H9 (cell line): ENCODE results near the gene ADA. TPM values are rescaled to one million over a fixed set of nuclear protein-coding genes. Genes with fewer than 3 reads are reported as not detected.

Experiments used
- DNase-seq: peaks from one replicate; pipeline ENCODE4 v3.0.0-alpha.2; 2017
- H2AFZ ChIP-seq: one replicate; pipeline ENCODE4 v1.6.1; 2013; ENCODE audit warnings: mild to moderate bottlenecking, low read length, control low read depth, moderate library complexity
- H2AK5ac ChIP-seq: 2 replicates; pipeline ENCODE4 v1.6.1; 2013; ENCODE audit warnings: low read length, control low read depth, mixed read lengths; ENCODE audit not compliant: insufficient read length
- H2BK120ac ChIP-seq: one replicate; pipeline ENCODE4 v1.6.1; 2013; ENCODE audit warnings: low read depth, mild to moderate bottlenecking, low read length, control low read depth, inconsistent platforms; ENCODE audit not compliant: poor library complexity, severe bottlenecking
- H2BK12ac ChIP-seq: 2 replicates; pipeline ENCODE4 v1.6.1; 2013; ENCODE audit warnings: low read length, control low read depth, mixed read lengths, low read depth; ENCODE audit not compliant: insufficient read length
- H2BK15ac ChIP-seq: 2 replicates; pipeline ENCODE4 v1.6.1; 2013; ENCODE audit warnings: low read depth, low read length, control low read depth
- H2BK20ac ChIP-seq: one replicate; pipeline ENCODE4 v1.6.1; 2013; ENCODE audit warnings: low read depth, mild to moderate bottlenecking, low read length, control low read depth, inconsistent platforms; ENCODE audit not compliant: poor library complexity, severe bottlenecking
- H2BK5ac ChIP-seq: 2 replicates; pipeline ENCODE4 v1.6.1; 2013; ENCODE audit warnings: low read length, control low read depth, mixed read lengths; ENCODE audit not compliant: insufficient read length
- H3K14ac ChIP-seq: 2 replicates; pipeline ENCODE4 v1.6.1; 2013; ENCODE audit warnings: low read length, control low read depth; ENCODE audit not compliant: insufficient read depth
- H3K18ac ChIP-seq: 2 replicates; pipeline ENCODE4 v1.6.1; 2013; ENCODE audit warnings: low read depth, mild to moderate bottlenecking, mixed read lengths, low read length, control low read depth; ENCODE audit not compliant: insufficient read length
- H3K23ac ChIP-seq: 2 replicates; pipeline ENCODE4 v1.6.1; 2013; ENCODE audit warnings: low read length, control low read depth, mixed read lengths, low read depth; ENCODE audit not compliant: insufficient read length
- H3K23me2 ChIP-seq: 2 replicates; pipeline ENCODE4 v1.6.1; 2013; ENCODE audit warnings: low read depth, mild to moderate bottlenecking, mixed read lengths, low read length, control low read depth; ENCODE audit not compliant: insufficient read length, poor library complexity, severe bottlenecking
- H3K27ac ChIP-seq: 2 replicates; pipeline ENCODE4 v1.5.1; 2013; ENCODE audit warnings: low read length, control low read depth, mixed read lengths, low read depth; ENCODE audit not compliant: insufficient read length
- H3K27me3 ChIP-seq: 2 replicates; pipeline ENCODE4 v1.6.1; 2013; ENCODE audit warnings: low read length, control low read depth, inconsistent platforms; ENCODE audit not compliant: insufficient read depth
- H3K4ac ChIP-seq: 2 replicates; pipeline ENCODE4 v1.6.1; 2013; ENCODE audit warnings: low read depth, mild to moderate bottlenecking, control low read depth, inconsistent platforms, low read length, moderate library complexity
- H3K4me1 ChIP-seq: 2 replicates; pipeline ENCODE4 v1.6.1; 2013; ENCODE audit warnings: low read length, control low read depth, inconsistent platforms; ENCODE audit not compliant: insufficient read depth
- H3K4me2 ChIP-seq: 2 replicates; pipeline ENCODE4 v1.6.1; 2013; ENCODE audit warnings: low read length, control low read depth, mixed read lengths; ENCODE audit not compliant: insufficient read length, insufficient read depth
- H3K56ac ChIP-seq: 2 replicates; pipeline ENCODE4 v1.6.1; 2013; ENCODE audit warnings: low read depth, mild to moderate bottlenecking, mixed read lengths, low read length, control low read depth; ENCODE audit not compliant: insufficient read length
- H3K79me1 ChIP-seq: 2 replicates; pipeline ENCODE4 v1.6.1; 2013; ENCODE audit warnings: low read depth, mild to moderate bottlenecking, moderate library complexity, low read length, control low read depth, inconsistent platforms; ENCODE audit not compliant: insufficient read depth, poor library complexity, severe bottlenecking
- H3K79me2 ChIP-seq: 2 replicates; pipeline ENCODE4 v1.6.1; 2013; ENCODE audit warnings: low read length, control low read depth, inconsistent platforms; ENCODE audit not compliant: insufficient read depth
- H3K9ac ChIP-seq: 2 replicates; pipeline ENCODE4 v1.6.1; 2013; ENCODE audit warnings: low read length, control low read depth, mixed read lengths; ENCODE audit not compliant: insufficient read length; ENCODE audit errors: extremely low read depth
- H3K9me3 ChIP-seq: one replicate; pipeline ENCODE4 v1.6.1; 2013; ENCODE audit warnings: low read depth, low read length, inconsistent platforms; ENCODE audit not compliant: control insufficient read depth
- H3T11ph ChIP-seq: one replicate; pipeline ENCODE4 v1.6.1; 2013; ENCODE audit warnings: mild to moderate bottlenecking, low read length, control low read depth, inconsistent platforms
- H4K20me1 ChIP-seq: one replicate; pipeline ENCODE4 v1.6.1; 2013; ENCODE audit not compliant: control insufficient read depth, insufficient read length, insufficient read depth
- H4K5ac ChIP-seq: 2 replicates; pipeline ENCODE4 v1.6.1; 2013; ENCODE audit warnings: low read depth, mild to moderate bottlenecking, mixed read lengths, low read length, control low read depth; ENCODE audit not compliant: insufficient read length
- H4K8ac ChIP-seq: replicated peaks from 2 replicates; pipeline ENCODE4 v1.6.1; 2013; ENCODE audit warnings: low read length, control low read depth, mixed read lengths, low read depth; ENCODE audit not compliant: insufficient read length
- H4K91ac ChIP-seq: 2 replicates; pipeline ENCODE4 v1.6.1; 2013; ENCODE audit warnings: low read depth, mild to moderate bottlenecking, moderate library complexity, mixed read lengths, low read length, control low read depth; ENCODE audit not compliant: insufficient read length
- H3K27ac Mint-ChIP-seq, 3 experiments: 2 replicates in 2 of 3; 3 replicates in 1 of 3; pipeline ENCODE4 v1.8.0; 2020 to 2021; ENCODE audit warnings: mixed read lengths in 3 of 3, mild to moderate bottlenecking in 1 of 3, moderate library complexity in 1 of 3
- H3K27me3 Mint-ChIP-seq: 2 replicates; pipeline ENCODE4 v1.8.0; 2021; ENCODE audit warnings: low read depth, mild to moderate bottlenecking, moderate library complexity, mixed read lengths
- H3K36me3 Mint-ChIP-seq, 3 experiments: 2 replicates in 2 of 3; 3 replicates in 1 of 3; pipeline ENCODE4 v1.8.0; 2020 to 2021; ENCODE audit warnings: low read depth in 3 of 3, mixed read lengths in 3 of 3; ENCODE audit not compliant: insufficient read depth in 1 of 3
- H3K4me1 Mint-ChIP-seq, 2 experiments: 2 replicates each; pipeline ENCODE4 v1.8.0; 2020; ENCODE audit warnings: mixed read lengths in 2 of 2
- H3K4me3 Mint-ChIP-seq, 2 experiments: 2 replicates in 1 of 2; 3 replicates in 1 of 2; pipeline ENCODE4 v1.8.0; 2020 to 2021; ENCODE audit warnings: mild to moderate bottlenecking in 2 of 2, mixed read lengths in 2 of 2, moderate library complexity in 1 of 2
- H3K9me3 Mint-ChIP-seq, 2 experiments: 2 replicates in 1 of 2; 3 replicates in 1 of 2; pipeline ENCODE4 v1.8.0; 2020; ENCODE audit warnings: mild to moderate bottlenecking in 2 of 2, mixed read lengths in 2 of 2, moderate library complexity in 1 of 2
- WGBS: extraction: QIAGEN DNeasy Blood & Tissue Kit; methylation state at CpG from one replicate; pipeline ENCODE4 v1.1.7; 2013; ENCODE audit warnings: missing lambda C conversion rate, low lambda C conversion rate, mixed read lengths; ENCODE audit not compliant: insufficient read length; ENCODE audit errors: extremely low coverage; 5-methylcytosine and 5-hydroxymethylcytosine counted together
- total RNA-seq: library from RNA; stranded (reverse); gene quantifications from 2 replicates; pipeline ENCODE4 v1.2.1, GENCODE V29; 2021
- TF ChIP-seq, protein P1 (sequence below): fragments of 200-600 bp; sonication (generic); conservative IDR thresholded peaks from 3 replicates; pipeline ENCODE4 v1.8.0; 2021; ENCODE audit warnings: antibody characterized with exemption, mild to moderate bottlenecking

ADA gene
- total RNA-seq, 1 experiment from 2014 or later, result 22.0 TPM

DNA sequence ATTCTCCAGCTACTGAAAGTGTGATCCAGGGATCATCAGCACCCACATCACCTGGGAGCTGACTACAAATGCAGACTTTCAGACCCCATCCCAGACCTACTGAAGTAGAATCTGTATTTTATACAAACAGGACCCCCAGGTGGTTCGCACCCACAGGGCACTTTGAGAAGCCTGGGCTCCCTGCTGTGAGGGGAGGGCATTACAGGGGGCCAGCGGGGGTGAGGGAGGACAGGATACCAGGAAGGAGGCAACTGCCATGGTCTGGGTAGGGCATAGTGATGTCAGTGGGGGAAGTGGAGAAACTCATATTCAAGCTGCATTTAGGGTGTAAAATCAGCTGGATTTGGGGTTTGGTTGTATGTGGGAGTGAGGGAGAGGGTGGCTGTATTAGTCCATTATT is 2.0 kb upstream of the ADA start:
- H3K18ac ChIP-seq, result no peak overlapping the region
- H3K4me2 ChIP-seq, result no peak overlapping the region
- H2BK120ac ChIP-seq, result no peak overlapping the region
- TF ChIP-seq, protein P1, sequence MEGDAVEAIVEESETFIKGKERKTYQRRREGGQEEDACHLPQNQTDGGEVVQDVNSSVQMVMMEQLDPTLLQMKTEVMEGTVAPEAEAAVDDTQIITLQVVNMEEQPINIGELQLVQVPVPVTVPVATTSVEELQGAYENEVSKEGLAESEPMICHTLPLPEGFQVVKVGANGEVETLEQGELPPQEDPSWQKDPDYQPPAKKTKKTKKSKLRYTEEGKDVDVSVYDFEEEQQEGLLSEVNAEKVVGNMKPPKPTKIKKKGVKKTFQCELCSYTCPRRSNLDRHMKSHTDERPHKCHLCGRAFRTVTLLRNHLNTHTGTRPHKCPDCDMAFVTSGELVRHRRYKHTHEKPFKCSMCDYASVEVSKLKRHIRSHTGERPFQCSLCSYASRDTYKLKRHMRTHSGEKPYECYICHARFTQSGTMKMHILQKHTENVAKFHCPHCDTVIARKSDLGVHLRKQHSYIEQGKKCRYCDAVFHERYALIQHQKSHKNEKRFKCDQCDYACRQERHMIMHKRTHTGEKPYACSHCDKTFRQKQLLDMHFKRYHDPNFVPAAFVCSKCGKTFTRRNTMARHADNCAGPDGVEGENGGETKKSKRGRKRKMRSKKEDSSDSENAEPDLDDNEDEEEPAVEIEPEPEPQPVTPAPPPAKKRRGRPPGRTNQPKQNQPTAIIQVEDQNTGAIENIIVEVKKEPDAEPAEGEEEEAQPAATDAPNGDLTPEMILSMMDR, result no peak
- no peak overlapping the region for H4K8ac ChIP-seq
- no peak overlapping the region for H2BK15ac ChIP-seq
- H3K56ac ChIP-seq, result no peak overlapping the region
- Mint-ChIP-seq H3K4me3 (peak overlapping the region in 1 of 2 experiments; percentile 70; a peak in 2 of 5 replicates), H3K27ac (no peak overlapping the region; a peak in 1 of 7 replicates), H3K36me3 (peaks cover 14 to 23% (median 21%) of the 10 kb centered on the region in 3 experiments), H3K27me3 (peaks cover 65% of the 10 kb centered on the region), H3K9me3 (peaks cover 20 to 24% of the 10 kb centered on the region in 2 experiments), H3K4me1 (peaks cover 32 to 40% of the 10 kb centered on the region in 2 experiments)
- H2AK5ac ChIP-seq, result no peak overlapping the region
- H2AFZ ChIP-seq, result no peak overlapping the region
- H3K79me1 ChIP-seq, result no peaks in the 10 kb centered on the region
- no peak overlapping the region for H3T11ph ChIP-seq
- H4K91ac ChIP-seq, result no peak overlapping the region
- H4K20me1 ChIP-seq, result no peaks in the 10 kb centered on the region
- H3K4me1 ChIP-seq, result peaks cover 3% of the 10 kb centered on the region
- H3K23me2 ChIP-seq, result peaks cover 9% of the 10 kb centered on the region
- H4K5ac ChIP-seq, result no peak overlapping the region
- H2BK12ac ChIP-seq, result no peak overlapping the region
- no peak for DNase-seq
- H2BK5ac ChIP-seq, result no peak overlapping the region
- no peaks in the 10 kb centered on the region for H3K79me2 ChIP-seq
- no peak overlapping the region for H3K4ac ChIP-seq
- H3K27me3 ChIP-seq, result no peaks in the 10 kb centered on the region; the same call in 1 of the 2 replicates
- H3K27ac ChIP-seq, result no peak overlapping the region
- no peak overlapping the region for H2BK20ac ChIP-seq
- peaks cover 10% of the 10 kb centered on the region for H3K9me3 ChIP-seq
- WGBS, result no CpG with 5 or more reads among the region's 2 CpGs
- H3K23ac ChIP-seq, result no peak overlapping the region
- no peak overlapping the region for H3K9ac ChIP-seq
- H3K14ac ChIP-seq, result no peak overlapping the region
